Right ventricle myocardium superior (tissue), 1 donor: ENCODE results near the gene MBD4. TPM values are rescaled to one million over a fixed set of nuclear protein-coding genes. Genes with fewer than 3 reads are reported as not detected.

Source experiments
- ATAC-seq: fragments of 200-7000 bp; cut with Tn5 transposase; one replicate; pipeline ENCODE4 v1.9.1; 2020; ENCODE audit warnings: mild to moderate bottlenecking; ENCODE audit not compliant: poor library complexity
- DNase-seq: peaks from one replicate; pipeline ENCODE4 v3.0.0-alpha.2; 2020
- intact Hi-C: fragments of 100-400 bp; cut with DNase I; formaldehyde crosslinking; loops from one replicate; pipeline ENCODE4 v1.11.2; 2022
- total RNA-seq: library from RNA; stranded (reverse); fragmentation: NEBNext Ultra II Directional; extraction: Animal tissue kit (Norgen Biotek cat#: 25700); gene quantifications from one replicate; pipeline ENCODE4 v1.2.1, GENCODE V29; 2021
- donor health status: DM: no; HTN: yes; CAD: no; lungs with severe emphysema.

MBD4 gene
- total RNA-seq, 1 donor from 2014 or later, result 18.7 TPM

GRCh38 chr3:129469026-129469425 is 29.3 kb upstream of the MBD4 start:
- intact Hi-C loops, result no loop called here
- peak; percentile 92 for ATAC-seq
- no peak for DNase-seq

GRCh38 chr3:129467932-129468331 is 28.2 kb upstream of the MBD4 start:
- ATAC-seq, result no peak
- intact Hi-C loops, result no loop called here
- no peak for DNase-seq

- no peak for DNase-seq
- ATAC-seq, result no peak
- intact Hi-C loops, result no loop called here
Observed at GRCh38 chr3:129463716-129464115, 24.0 kb upstream of the MBD4 start.

GRCh38 chr3:129463094-129463493 is 23.3 kb upstream of the MBD4 start:
- DNase-seq (no peak), ATAC-seq (no peak)
- intact Hi-C loops, result no loop called here

GRCh38 chr3:129462361-129462968 is 22.7 kb upstream of the MBD4 start:
- peak; percentile 73 for ATAC-seq
- intact Hi-C loops, result no loop called here
- DNase-seq, result no peak

- DNase-seq (peak; percentile 67), ATAC-seq (peak; percentile 88)
- intact Hi-C loops, result no loop called here
Observed at GRCh38 chr3:129461461-129462146, 21.9 kb upstream of the MBD4 start.

- ATAC-seq (no peak), DNase-seq (no peak)
- intact Hi-C loops, result no loop called here
Observed at GRCh38 chr3:129461022-129461421, 21.3 kb upstream of the MBD4 start.

GRCh38 chr3:129460572-129460971 is 20.8 kb upstream of the MBD4 start:
- intact Hi-C loops, result no loop called here
- DNase-seq (no peak), ATAC-seq (no peak)

GRCh38 chr3:129460155-129460554 is 20.4 kb upstream of the MBD4 start:
- intact Hi-C loops, result no loop called here
- DNase-seq (no peak), ATAC-seq (no peak)

- ATAC-seq (no peak), DNase-seq (no peak)
- intact Hi-C loops, result no loop called here
Observed at GRCh38 chr3:129453732-129454131, 14.0 kb upstream of the MBD4 start.

- no peak for ATAC-seq
- DNase-seq, result no peak
- intact Hi-C loops, result no loop called here
Observed at GRCh38 chr3:129449279-129450115, 9.7 kb upstream of the MBD4 start.

GRCh38 chr3:129448186-129448895 is 8.6 kb upstream of the MBD4 start:
- DNase-seq (no peak), ATAC-seq (no peak)
- intact Hi-C loops, result no loop called here

- ATAC-seq (no peak), DNase-seq (no peak)
- intact Hi-C loops, result no loop called here
Observed at GRCh38 chr3:129446926-129447325, 7.2 kb upstream of the MBD4 start.

GRCh38 chr3:129445471-129445870 is 5.7 kb upstream of the MBD4 start:
- no peak for DNase-seq
- intact Hi-C loops, result no loop called here
- no peak for ATAC-seq

- no peak for DNase-seq
- intact Hi-C loops, result no loop called here
- no peak for ATAC-seq
Observed at GRCh38 chr3:129442947-129443346, 3.2 kb upstream of the MBD4 start.

GRCh38 chr3:129442486-129442885 is 2.7 kb upstream of the MBD4 start:
- ATAC-seq, result no peak
- intact Hi-C loops, result no loop called here
- no peak for DNase-seq

GRCh38 chr3:129441782-129442181 is 2.0 kb upstream of the MBD4 start:
- no peak for DNase-seq

GRCh38 chr3:129441215-129441614 is 1.5 kb upstream of the MBD4 start:
- DNase-seq (no peak), ATAC-seq (no peak)
- intact Hi-C loops, result no loop called here

More at GRCh38 chr3:129441782-129442181, 2.0 kb upstream of the MBD4 start:
- peak; percentile 39 for ATAC-seq
- intact Hi-C loops, result no loop called here

GRCh38 chr3:129440618-129441190 is 956 bp upstream of the MBD4 start:
- ATAC-seq (no peak), DNase-seq (no peak)
- intact Hi-C loops, result no loop called here
